CD4-positive, CD25-positive, alpha-beta regulatory T cell (primary cell): ENCODE data around the gene THSD7B. TPM values are rescaled to one million over a fixed set of nuclear protein-coding genes. Genes with fewer than 3 reads are reported as not detected.

Experiments used
- ATAC-seq, 2 donors: fragments of 150-1000 bp; cut with Tn5 transposase; one replicate each; pipeline ENCODE4 v1.10.0; 2021; ENCODE audit warnings: low read depth in 2 of 2, moderate number of reproducible peaks in 2 of 2, moderate library complexity in 1 of 2
- DNase-seq, 3 donors: peaks; one replicate each; pipeline versions ENCODE4 v3.0.0 to v3.0.0-alpha.2; 2012 to 2022; ENCODE audit warnings: mixed read lengths in 1 of 3
- H3K27ac ChIP-seq: one replicate; pipeline ENCODE4 v1.7.0; 2013; ENCODE audit warnings: mild to moderate bottlenecking, low read length; ENCODE audit not compliant: insufficient read depth, poor library complexity, severe bottlenecking
- H3K27me3 ChIP-seq: one replicate; pipeline ENCODE4 v1.7.0; 2013; ENCODE audit warnings: low read length; ENCODE audit not compliant: control insufficient read depth, insufficient read depth
- H3K36me3 ChIP-seq: one replicate; pipeline ENCODE4 v1.7.0; 2013; ENCODE audit warnings: mild to moderate bottlenecking, low read length, moderate library complexity; ENCODE audit not compliant: control insufficient read depth, insufficient read depth
- H3K4me1 ChIP-seq: 2 replicates; pipeline ENCODE4 v1.7.0; 2013; ENCODE audit warnings: mild to moderate bottlenecking, low read length; ENCODE audit not compliant: insufficient read depth, control insufficient read depth, poor library complexity, severe bottlenecking
- H3K4me3 ChIP-seq: one replicate; pipeline ENCODE4 v1.7.0; 2013; ENCODE audit warnings: low read depth, mild to moderate bottlenecking, low read length, moderate library complexity
- H3K9me3 ChIP-seq, 2 experiments: 1 replicate in 1 of 2; 2 replicates in 1 of 2; pipeline ENCODE4 v1.7.0; 2013; ENCODE audit warnings: low read length in 2 of 2, mild to moderate bottlenecking in 1 of 2, moderate library complexity in 1 of 2; ENCODE audit not compliant: control insufficient read depth in 2 of 2
- H3K27ac Mint-ChIP-seq, 3 donors: one replicate each; pipeline ENCODE4 v1.8.0; 2020 to 2022; ENCODE audit warnings: mild to moderate bottlenecking in 3 of 3, mixed read lengths in 3 of 3, moderate library complexity in 2 of 3
- H3K27me3 Mint-ChIP-seq: one replicate; pipeline ENCODE4 v1.8.0; 2022; ENCODE audit warnings: mild to moderate bottlenecking, mixed read lengths
- H3K36me3 Mint-ChIP-seq: one replicate; pipeline ENCODE4 v1.8.0; 2020; ENCODE audit warnings: mixed read lengths
- H3K4me1 Mint-ChIP-seq, 4 donors: one replicate each; pipeline ENCODE4 v1.8.0; 2020 to 2022; ENCODE audit warnings: mixed read lengths in 4 of 4, mild to moderate bottlenecking in 1 of 4
- H3K4me3 Mint-ChIP-seq, 4 donors: one replicate each; pipeline ENCODE4 v1.8.0; 2020 to 2022; ENCODE audit warnings: mild to moderate bottlenecking in 4 of 4, mixed read lengths in 4 of 4, moderate library complexity in 3 of 4
- H3K9me3 Mint-ChIP-seq, 7 donors: one replicate each; pipeline ENCODE4 v1.8.0; 2020 to 2022; ENCODE audit warnings: mixed read lengths in 7 of 7, mild to moderate bottlenecking in 3 of 7, moderate library complexity in 2 of 7
- polyA plus RNA-seq, 4 donors: library from polyadenylated mRNA; unstranded; fragments of 300-500 nt; fragmentation: Illumina TruSeq; gene quantifications; one replicate each; pipeline ENCODE4 v1.2.3, GENCODE V29; 2021
- total RNA-seq: library from RNA; stranded (reverse); gene quantifications from one replicate; pipeline ENCODE4 v1.2.3, GENCODE V29; 2022

Gene THSD7B
- total and polyA plus RNA-seq, 5 donors from 2014 or later = not detected

DNA sequence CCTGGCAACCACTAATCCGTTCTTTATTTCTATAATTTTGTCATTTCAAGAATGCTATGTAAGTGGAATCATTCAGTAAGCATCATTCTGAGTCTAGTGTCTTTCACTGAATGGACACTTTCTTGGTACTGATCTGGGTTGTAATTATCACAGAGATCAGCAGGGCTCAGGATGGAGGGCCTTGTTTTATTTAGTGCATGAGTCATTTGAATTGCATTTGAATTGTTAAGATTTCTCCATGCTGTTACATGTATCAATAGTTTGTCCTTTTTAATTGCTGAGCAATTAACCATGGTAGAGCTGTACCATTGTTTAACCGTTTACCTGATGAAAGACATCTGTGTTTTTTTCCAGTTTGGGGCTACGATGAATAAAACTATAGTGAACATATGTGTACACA is 256.4 kb downstream of the THSD7B start:
- Mint-ChIP-seq H3K36me3 (no peaks in the 10 kb centered on the region), H3K4me1 (no peaks in the 10 kb centered on the region), H3K9me3 (no peaks in the 10 kb centered on the region), H3K27ac (no peak overlapping the region), H3K27me3 (peaks cover 4% of the 10 kb centered on the region), H3K4me3 (no peak overlapping the region)
- no peaks in the 10 kb centered on the region for H3K4me1 ChIP-seq
- no peaks in the 10 kb centered on the region for H3K9me3 ChIP-seq
- ATAC-seq (no peak), DNase-seq (no peak)
- no peaks in the 10 kb centered on the region for H3K27me3 ChIP-seq
- H3K36me3 ChIP-seq = no peaks in the 10 kb centered on the region
- no peak overlapping the region for H3K27ac ChIP-seq
- no peak overlapping the region for H3K4me3 ChIP-seq

DNA sequence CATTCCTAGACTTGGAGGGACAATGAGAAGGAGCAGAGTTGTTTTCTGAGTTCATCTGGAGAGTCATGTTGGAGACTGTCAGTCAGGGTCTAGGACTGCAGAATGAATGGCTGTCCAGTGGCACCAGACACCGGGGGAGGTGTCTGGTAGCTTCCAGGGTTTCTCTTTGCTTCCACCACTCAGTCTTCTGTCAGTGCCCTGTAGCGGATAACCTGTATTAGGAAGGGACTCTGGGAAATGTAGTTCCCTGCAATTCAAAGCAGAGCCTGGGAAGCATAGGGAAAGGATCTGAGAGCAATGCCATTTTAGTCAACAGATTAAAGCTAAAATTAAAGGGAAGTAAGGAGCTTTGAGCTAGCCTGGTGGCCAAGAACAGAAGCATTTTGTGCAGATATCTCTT is 257.9 kb downstream of the THSD7B start:
- Mint-ChIP-seq H3K27me3 (peaks cover 4% of the 10 kb centered on the region), H3K4me1 (no peaks in the 10 kb centered on the region), H3K4me3 (no peak overlapping the region), H3K27ac (no peak overlapping the region), H3K9me3 (no peaks in the 10 kb centered on the region), H3K36me3 (no peaks in the 10 kb centered on the region)
- Histone ChIP-seq H3K4me3 (no peak overlapping the region), H3K36me3 (no peaks in the 10 kb centered on the region), H3K27ac (no peak overlapping the region), H3K27me3 (no peaks in the 10 kb centered on the region), H3K4me1 (no peaks in the 10 kb centered on the region), H3K9me3 (no peaks in the 10 kb centered on the region)
- no peak for DNase-seq
- ATAC-seq = no peak

DNA sequence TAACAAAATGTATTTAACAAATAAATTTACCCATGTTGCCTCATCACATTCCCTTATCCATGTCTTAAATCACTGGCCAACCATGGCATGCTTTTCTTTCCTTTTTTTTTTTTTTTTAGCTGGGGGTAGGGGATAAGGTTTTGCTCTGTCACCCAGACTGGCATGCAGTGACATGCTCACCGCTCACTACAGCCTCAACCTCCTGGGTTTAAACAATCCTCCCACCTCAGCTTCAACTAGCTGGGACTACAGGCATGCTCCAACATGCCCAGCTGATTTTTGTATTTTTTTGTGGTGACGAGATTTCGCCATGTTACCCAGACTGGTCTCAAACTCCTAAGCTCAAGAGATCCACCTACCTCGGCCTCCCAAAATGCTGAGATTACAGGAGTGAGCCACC is 266.4 kb downstream of the THSD7B start:
- H3K27me3 ChIP-seq = no peaks in the 10 kb centered on the region
- no peaks in the 10 kb centered on the region for H3K9me3 ChIP-seq
- no peaks in the 10 kb centered on the region for H3K4me1 Mint-ChIP-seq
- H3K4me3 Mint-ChIP-seq = no peak overlapping the region
- no peak overlapping the region for H3K27ac ChIP-seq
- no peaks in the 10 kb centered on the region for H3K27me3 Mint-ChIP-seq
- H3K36me3 ChIP-seq = no peaks in the 10 kb centered on the region
- ATAC-seq (no peak), DNase-seq (no peak)
- no peaks in the 10 kb centered on the region for H3K4me1 ChIP-seq
- H3K9me3 Mint-ChIP-seq = peaks cover 0 to 6% (median 0%) of the 10 kb centered on the region in 7 donors
- H3K36me3 Mint-ChIP-seq = no peaks in the 10 kb centered on the region
- no peak overlapping the region for H3K27ac Mint-ChIP-seq
- no peak overlapping the region for H3K4me3 ChIP-seq

- no peak overlapping the region for H3K4me3 Mint-ChIP-seq
- no peak for ATAC-seq
These were observed 271.3 kb downstream of the THSD7B start for GRCh38 chr2:137036619-137037018.

GRCh38 chr2:137039482-137040152 is 274.3 kb downstream of the THSD7B start:
- H3K9me3 Mint-ChIP-seq = peaks cover 0 to 4% (median 0%) of the 10 kb centered on the region in 7 donors
- no peak for ATAC-seq

More at GRCh38 chr2:137036619-137037018, 271.3 kb downstream of the THSD7B start:
- H3K27ac Mint-ChIP-seq = no peak overlapping the region
- no peaks in the 10 kb centered on the region for H3K4me1 ChIP-seq
- no peaks in the 10 kb centered on the region for H3K27me3 ChIP-seq
- H3K9me3 Mint-ChIP-seq = peaks cover 0 to 6% (median 0%) of the 10 kb centered on the region in 7 donors
- no peak for DNase-seq
- no peak overlapping the region for H3K27ac ChIP-seq
- no peaks in the 10 kb centered on the region for H3K36me3 ChIP-seq
- no peaks in the 10 kb centered on the region for H3K27me3 Mint-ChIP-seq
- no peaks in the 10 kb centered on the region for H3K4me1 Mint-ChIP-seq
- no peaks in the 10 kb centered on the region for H3K9me3 ChIP-seq
- no peak overlapping the region for H3K4me3 ChIP-seq
- H3K36me3 Mint-ChIP-seq = no peaks in the 10 kb centered on the region

DNA sequence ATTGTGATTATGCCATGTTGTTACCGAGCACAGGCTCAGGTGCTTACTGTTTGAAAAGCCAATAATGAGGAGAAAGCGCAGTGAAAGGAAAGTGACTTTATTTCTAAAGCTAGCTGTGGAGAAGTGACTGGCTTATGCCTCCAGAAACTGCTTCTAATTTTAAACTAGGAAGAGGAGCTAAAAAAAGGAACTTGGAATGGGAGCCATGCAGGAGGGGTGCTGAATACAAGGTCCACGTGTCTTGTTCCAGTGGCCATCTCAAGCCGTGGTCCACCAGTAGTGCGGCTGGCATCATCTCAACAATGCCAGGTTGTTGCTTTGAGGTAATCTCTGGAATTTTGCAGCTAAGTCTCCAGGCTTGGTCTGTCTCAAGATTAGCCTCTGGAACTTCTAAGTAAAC is 282.0 kb downstream of the THSD7B start:
- Histone ChIP-seq H3K4me1 (no peaks in the 10 kb centered on the region), H3K4me3 (no peak overlapping the region), H3K27me3 (no peaks in the 10 kb centered on the region), H3K36me3 (no peaks in the 10 kb centered on the region), H3K27ac (no peak overlapping the region), H3K9me3 (no peaks in the 10 kb centered on the region)
- no peak overlapping the region for H3K4me3 Mint-ChIP-seq
- no peak for DNase-seq
- H3K4me1 Mint-ChIP-seq = no peaks in the 10 kb centered on the region
- no peak for ATAC-seq
- H3K36me3 Mint-ChIP-seq = no peaks in the 10 kb centered on the region
- H3K27ac Mint-ChIP-seq = no peak overlapping the region
- H3K27me3 Mint-ChIP-seq = no peaks in the 10 kb centered on the region
- H3K9me3 Mint-ChIP-seq = no peaks in the 10 kb centered on the region

More at GRCh38 chr2:137039482-137040152, 274.3 kb downstream of the THSD7B start:
- no peaks in the 10 kb centered on the region for H3K4me1 ChIP-seq
- H3K4me3 Mint-ChIP-seq = no peak overlapping the region
- no peaks in the 10 kb centered on the region for H3K36me3 ChIP-seq
- no peaks in the 10 kb centered on the region for H3K27me3 Mint-ChIP-seq
- no peaks in the 10 kb centered on the region for H3K27me3 ChIP-seq
- H3K36me3 Mint-ChIP-seq = no peaks in the 10 kb centered on the region
- H3K9me3 ChIP-seq = no peaks in the 10 kb centered on the region
- no peak overlapping the region for H3K27ac Mint-ChIP-seq
- no peak overlapping the region for H3K4me3 ChIP-seq
- no peak for DNase-seq
- no peak overlapping the region for H3K27ac ChIP-seq
- H3K4me1 Mint-ChIP-seq = no peaks in the 10 kb centered on the region

DNA sequence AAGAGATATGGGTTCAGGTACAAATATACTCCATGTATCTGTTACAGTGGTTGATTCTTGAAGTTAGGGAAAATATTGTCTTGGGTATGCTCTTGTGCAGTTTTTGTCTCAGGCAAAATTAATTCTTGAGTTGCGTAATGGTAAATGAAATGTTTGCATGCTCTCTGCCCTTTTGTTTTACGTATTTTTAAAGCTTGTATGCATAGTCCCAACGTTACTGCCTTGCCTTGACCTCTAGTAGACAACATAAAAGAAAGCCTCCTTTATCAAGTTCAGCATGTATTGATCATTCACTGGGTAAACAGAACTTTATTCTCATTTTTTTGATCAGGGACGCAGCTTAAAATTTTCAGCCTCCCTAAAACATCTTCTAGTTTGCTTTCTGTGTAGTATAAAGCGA is 283.1 kb downstream of the THSD7B start:
- ATAC-seq = no peak
- Mint-ChIP-seq H3K9me3 (no peaks in the 10 kb centered on the region), H3K4me1 (no peaks in the 10 kb centered on the region)

DNA sequence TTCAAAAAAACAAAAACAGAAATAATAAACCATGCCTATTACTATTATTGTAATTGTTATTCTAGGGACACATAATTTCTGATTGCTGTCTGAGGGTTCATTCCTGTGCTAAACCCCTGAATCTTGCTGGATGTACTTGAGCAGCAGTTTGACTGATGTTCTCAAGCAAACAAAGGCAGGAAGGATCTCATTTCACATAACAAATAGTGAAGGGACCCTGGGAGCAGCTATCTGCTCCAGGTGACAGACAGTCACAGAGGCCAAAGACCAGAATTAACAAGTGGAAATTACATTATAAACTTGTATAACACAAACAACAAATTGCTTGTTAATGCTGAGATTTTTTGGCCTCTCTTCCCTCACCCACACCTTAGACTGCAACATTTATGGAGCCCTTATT is 284.2 kb downstream of the THSD7B start:
- H3K9me3 ChIP-seq = no peaks in the 10 kb centered on the region
- H3K36me3 Mint-ChIP-seq = no peaks in the 10 kb centered on the region
- H3K36me3 ChIP-seq = no peaks in the 10 kb centered on the region
- no peaks in the 10 kb centered on the region for H3K4me1 ChIP-seq
- H3K27me3 Mint-ChIP-seq = no peaks in the 10 kb centered on the region
- no peak overlapping the region for H3K4me3 Mint-ChIP-seq
- peaks cover 0 to 4% (median 0%) of the 10 kb centered on the region in 7 donors for H3K9me3 Mint-ChIP-seq
- H3K27me3 ChIP-seq = no peaks in the 10 kb centered on the region
- H3K27ac ChIP-seq = no peak overlapping the region
- no peak for DNase-seq
- no peaks in the 10 kb centered on the region for H3K4me1 Mint-ChIP-seq
- ATAC-seq = no peak
- no peak overlapping the region for H3K27ac Mint-ChIP-seq
- H3K4me3 ChIP-seq = no peak overlapping the region

More for the DNA sequence above, 283.1 kb downstream of the THSD7B start:
- H3K36me3 Mint-ChIP-seq = no peaks in the 10 kb centered on the region
- Histone ChIP-seq H3K9me3 (no peaks in the 10 kb centered on the region), H3K4me1 (no peaks in the 10 kb centered on the region), H3K27ac (no peak overlapping the region), H3K4me3 (no peak overlapping the region), H3K36me3 (no peaks in the 10 kb centered on the region), H3K27me3 (no peaks in the 10 kb centered on the region)
- H3K4me3 Mint-ChIP-seq = no peak overlapping the region
- no peaks in the 10 kb centered on the region for H3K27me3 Mint-ChIP-seq
- no peak overlapping the region for H3K27ac Mint-ChIP-seq
- no peak for DNase-seq
